HG03342 (cell line): Measurements from ENCODE around the gene MACC1.
"Not testable (repeated sequence)": the region's sequence is repeated elsewhere in the genome, so short reads cannot be mapped to it uniquely, and the experiment has no call there.

Experiments used
- ATAC-seq: cut with Tn5 transposase; IDR thresholded peaks from one replicate; pipeline ENCODE4 v1.9.1; 2021; ENCODE audit warnings: mild to moderate bottlenecking, moderate library complexity; ENCODE audit not compliant: unreplicated experiment

The MACC1 gene

GRCh38 chr7:20208651-20209307 lies 8.4 kb downstream of the MACC1 start:
- no peak for ATAC-seq

GRCh38 chr7:20207811-20208210 lies 9.4 kb downstream of the MACC1 start:
- ATAC-seq = not testable (repeated sequence)

GRCh38 chr7:20206104-20206896 lies 10.9 kb downstream of the MACC1 start:
- no peak for ATAC-seq

- no peak for ATAC-seq
Measured at GRCh38 chr7:20203316-20203715, 13.9 kb downstream of the MACC1 start.

GRCh38 chr7:20201380-20201779 lies 15.8 kb downstream of the MACC1 start:
- ATAC-seq = peak; percentile 33

GRCh38 chr7:20200971-20201370 lies 16.2 kb downstream of the MACC1 start:
- ATAC-seq = no peak

- ATAC-seq = peak; percentile 31
Measured at GRCh38 chr7:20200361-20200760, 16.8 kb downstream of the MACC1 start.

GRCh38 chr7:20199015-20199737 lies 18.0 kb downstream of the MACC1 start:
- peak; percentile 89 for ATAC-seq

GRCh38 chr7:20198260-20198659 lies 18.9 kb downstream of the MACC1 start:
- ATAC-seq = no peak

GRCh38 chr7:20197837-20198236 lies 19.3 kb downstream of the MACC1 start:
- ATAC-seq = no peak

GRCh38 chr7:20197125-20197748 lies 19.9 kb downstream of the MACC1 start:
- no peak for ATAC-seq

- ATAC-seq = no peak
Measured at GRCh38 chr7:20194343-20194995, 22.7 kb downstream of the MACC1 start.

GRCh38 chr7:20193873-20194272 lies 23.3 kb downstream of the MACC1 start:
- ATAC-seq = peak; percentile 2

- ATAC-seq = peak; percentile 72
Measured at GRCh38 chr7:20193242-20193777, 23.9 kb downstream of the MACC1 start.

- no peak for ATAC-seq
Measured at GRCh38 chr7:20191391-20191869, 25.8 kb downstream of the MACC1 start.

- ATAC-seq = no peak
Measured at GRCh38 chr7:20190560-20191390, 26.4 kb downstream of the MACC1 start.

GRCh38 chr7:20189852-20190251 lies 27.3 kb downstream of the MACC1 start:
- no peak for ATAC-seq

- ATAC-seq = no peak
Measured at GRCh38 chr7:20188567-20188966, 28.6 kb downstream of the MACC1 start.

GRCh38 chr7:20187850-20188249 lies 29.3 kb downstream of the MACC1 start:
- ATAC-seq = not testable (repeated sequence)
